Rectal smooth muscle tissue (tissue), 1 donor: ENCODE measurements around the gene STEAP2.
"Not testable (repeated sequence)": the region's sequence is repeated elsewhere in the genome, so short reads cannot be mapped to it uniquely, and the experiment has no call there.

Source experiments
- H3K27ac ChIP-seq: one replicate; pipeline ENCODE4 v1.7.0; 2013; ENCODE audit warnings: low read depth, low read length, inconsistent platforms
- H3K27me3 ChIP-seq: one replicate; pipeline ENCODE4 v1.7.0; 2013; ENCODE audit warnings: low read length; ENCODE audit not compliant: control insufficient read depth, insufficient read depth
- H3K36me3 ChIP-seq: one replicate; pipeline ENCODE4 v1.7.0; 2013; ENCODE audit warnings: low read length; ENCODE audit not compliant: control insufficient read depth, insufficient read depth
- H3K4me1 ChIP-seq: one replicate; pipeline ENCODE4 v1.7.0; 2013; ENCODE audit warnings: low read length; ENCODE audit not compliant: control insufficient read depth, insufficient read depth
- H3K4me3 ChIP-seq: one replicate; pipeline ENCODE4 v1.7.0; 2013; ENCODE audit warnings: low read length
- H3K9ac ChIP-seq: one replicate; pipeline ENCODE4 v1.7.0; 2013; ENCODE audit warnings: low read length

Gene STEAP2

GRCh38 chr7:90178679-90179278, 32.8 kb upstream of the STEAP2 start:
- Histone ChIP-seq H3K4me1 (no peaks in the 10 kb centered on the region), H3K4me3 (no peak overlapping the region), H3K27ac (no peak overlapping the region), H3K9ac (no peak overlapping the region), H3K27me3 (no peaks in the 10 kb centered on the region), H3K36me3 (no peaks in the 10 kb centered on the region)

- no peaks in the 10 kb centered on the region for H3K4me1 ChIP-seq
- H3K4me3 ChIP-seq: no peak overlapping the region
- no peak overlapping the region for H3K9ac ChIP-seq
- H3K27me3 ChIP-seq: no peaks in the 10 kb centered on the region
- no peak overlapping the region for H3K27ac ChIP-seq
- H3K36me3 ChIP-seq: no peaks in the 10 kb centered on the region
Measured at GRCh38 chr7:90180011-90180585, 31.4 kb upstream of the STEAP2 start.

- Histone ChIP-seq H3K27ac (no peak overlapping the region), H3K27me3 (no peaks in the 10 kb centered on the region)
Measured at GRCh38 chr7:90180649-90181048, 30.9 kb upstream of the STEAP2 start.

GRCh38 chr7:90181485-90181884, 30.1 kb upstream of the STEAP2 start:
- H3K27ac ChIP-seq: no peak overlapping the region
- no peaks in the 10 kb centered on the region for H3K36me3 ChIP-seq
- no peaks in the 10 kb centered on the region for H3K27me3 ChIP-seq
- no peaks in the 10 kb centered on the region for H3K4me1 ChIP-seq
- H3K4me3 ChIP-seq: no peak overlapping the region
- H3K9ac ChIP-seq: no peak overlapping the region

More at GRCh38 chr7:90180649-90181048, 30.9 kb upstream of the STEAP2 start:
- no peaks in the 10 kb centered on the region for H3K4me1 ChIP-seq
- no peak overlapping the region for H3K9ac ChIP-seq
- H3K4me3 ChIP-seq: no peak overlapping the region
- H3K36me3 ChIP-seq: no peaks in the 10 kb centered on the region

GRCh38 chr7:90186290-90186689, 25.2 kb upstream of the STEAP2 start:
- H3K27ac ChIP-seq, H3K27me3 ChIP-seq, H3K4me1 ChIP-seq, H3K4me3 ChIP-seq, H3K9ac ChIP-seq, H3K36me3 ChIP-seq: not testable (repeated sequence)

GRCh38 chr7:90187507-90188050, 24.0 kb upstream of the STEAP2 start:
- H3K36me3 ChIP-seq: no peaks in the 10 kb centered on the region
- no peak overlapping the region for H3K27ac ChIP-seq
- no peaks in the 10 kb centered on the region for H3K27me3 ChIP-seq
- H3K9ac ChIP-seq: no peak overlapping the region
- no peaks in the 10 kb centered on the region for H3K4me1 ChIP-seq
- no peak overlapping the region for H3K4me3 ChIP-seq

- no peak overlapping the region for H3K27ac ChIP-seq
Measured at GRCh38 chr7:90188281-90188680, 23.3 kb upstream of the STEAP2 start.

GRCh38 chr7:90190995-90191394, 20.5 kb upstream of the STEAP2 start:
- Histone ChIP-seq H3K4me3 (no peak overlapping the region), H3K9ac (no peak overlapping the region), H3K36me3 (no peaks in the 10 kb centered on the region), H3K27ac (no peak overlapping the region), H3K4me1 (no peaks in the 10 kb centered on the region), H3K27me3 (no peaks in the 10 kb centered on the region)

More at GRCh38 chr7:90188281-90188680, 23.3 kb upstream of the STEAP2 start:
- Histone ChIP-seq H3K36me3 (no peaks in the 10 kb centered on the region), H3K9ac (no peak overlapping the region), H3K4me3 (no peak overlapping the region), H3K4me1 (no peaks in the 10 kb centered on the region), H3K27me3 (no peaks in the 10 kb centered on the region)

- no peaks in the 10 kb centered on the region for H3K36me3 ChIP-seq
- no peaks in the 10 kb centered on the region for H3K27me3 ChIP-seq
- no peak overlapping the region for H3K27ac ChIP-seq
- no peak overlapping the region for H3K9ac ChIP-seq
- H3K4me3 ChIP-seq: no peak overlapping the region
- H3K4me1 ChIP-seq: no peaks in the 10 kb centered on the region
Measured at GRCh38 chr7:90191648-90192047, 19.9 kb upstream of the STEAP2 start.

GRCh38 chr7:90192876-90193750, 18.4 kb upstream of the STEAP2 start:
- Histone ChIP-seq H3K9ac (no peak overlapping the region), H3K27ac (no peak overlapping the region), H3K4me3 (no peak overlapping the region), H3K27me3 (no peaks in the 10 kb centered on the region), H3K36me3 (no peaks in the 10 kb centered on the region), H3K4me1 (no peaks in the 10 kb centered on the region)

- Histone ChIP-seq H3K27ac (no peak overlapping the region), H3K4me1 (no peaks in the 10 kb centered on the region), H3K9ac (no peak overlapping the region), H3K4me3 (no peak overlapping the region), H3K27me3 (no peaks in the 10 kb centered on the region), H3K36me3 (no peaks in the 10 kb centered on the region)
Measured at GRCh38 chr7:90194911-90195809, 16.4 kb upstream of the STEAP2 start.
